ENCODE results near the gene TNFSF15. TPM values are rescaled to one million over a fixed set of nuclear protein-coding genes. Genes with fewer than 3 reads are reported as not detected.

The TNFSF15 gene
- total RNA-seq, 1 donor from 2014 or later, result 2.1 TPM

DNA sequence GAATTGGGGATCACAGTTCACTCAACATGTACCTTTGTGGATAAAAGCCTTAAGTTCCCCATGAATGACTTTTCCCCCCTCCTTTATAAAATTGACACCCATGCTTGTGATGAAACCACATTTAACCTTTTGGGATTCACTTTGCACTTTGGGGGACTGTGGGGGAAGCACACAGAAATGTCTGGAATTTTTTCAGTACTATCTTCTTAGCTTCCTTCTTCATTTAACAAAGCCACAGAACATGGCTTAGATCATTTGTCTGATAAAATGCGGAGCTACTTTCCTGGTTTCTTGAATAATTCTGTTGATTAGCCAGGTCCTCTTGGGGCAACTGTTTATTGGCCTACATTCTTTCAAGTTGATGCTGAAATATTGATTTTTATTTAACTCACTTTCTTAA lies 29.9 kb downstream of the TNFSF15 start:
- H3K27me3 Mint-ChIP-seq, result peaks cover 14% of the 10 kb centered on the region
- H3K27ac Mint-ChIP-seq, result no peak overlapping the region
- no peaks in the 10 kb centered on the region for H3K9me3 Mint-ChIP-seq (ENCODE audit: low read depth)
- no peak overlapping the region for H3K4me3 Mint-ChIP-seq (ENCODE audit: low read depth)
- no peaks in the 10 kb centered on the region for H3K36me3 Mint-ChIP-seq (ENCODE audit: insufficient read depth)
- H3K4me1 Mint-ChIP-seq (ENCODE audit: low read depth), result peaks cover 2% of the 10 kb centered on the region
- DNase-seq (ENCODE audit: low spot score, unreplicated experiment), result no peak
- TF ChIP-seq, protein P1, sequence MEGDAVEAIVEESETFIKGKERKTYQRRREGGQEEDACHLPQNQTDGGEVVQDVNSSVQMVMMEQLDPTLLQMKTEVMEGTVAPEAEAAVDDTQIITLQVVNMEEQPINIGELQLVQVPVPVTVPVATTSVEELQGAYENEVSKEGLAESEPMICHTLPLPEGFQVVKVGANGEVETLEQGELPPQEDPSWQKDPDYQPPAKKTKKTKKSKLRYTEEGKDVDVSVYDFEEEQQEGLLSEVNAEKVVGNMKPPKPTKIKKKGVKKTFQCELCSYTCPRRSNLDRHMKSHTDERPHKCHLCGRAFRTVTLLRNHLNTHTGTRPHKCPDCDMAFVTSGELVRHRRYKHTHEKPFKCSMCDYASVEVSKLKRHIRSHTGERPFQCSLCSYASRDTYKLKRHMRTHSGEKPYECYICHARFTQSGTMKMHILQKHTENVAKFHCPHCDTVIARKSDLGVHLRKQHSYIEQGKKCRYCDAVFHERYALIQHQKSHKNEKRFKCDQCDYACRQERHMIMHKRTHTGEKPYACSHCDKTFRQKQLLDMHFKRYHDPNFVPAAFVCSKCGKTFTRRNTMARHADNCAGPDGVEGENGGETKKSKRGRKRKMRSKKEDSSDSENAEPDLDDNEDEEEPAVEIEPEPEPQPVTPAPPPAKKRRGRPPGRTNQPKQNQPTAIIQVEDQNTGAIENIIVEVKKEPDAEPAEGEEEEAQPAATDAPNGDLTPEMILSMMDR (IDR thresholded peaks at IDR 0.05; ENCODE audit: unreplicated experiment), result no peak

DNA sequence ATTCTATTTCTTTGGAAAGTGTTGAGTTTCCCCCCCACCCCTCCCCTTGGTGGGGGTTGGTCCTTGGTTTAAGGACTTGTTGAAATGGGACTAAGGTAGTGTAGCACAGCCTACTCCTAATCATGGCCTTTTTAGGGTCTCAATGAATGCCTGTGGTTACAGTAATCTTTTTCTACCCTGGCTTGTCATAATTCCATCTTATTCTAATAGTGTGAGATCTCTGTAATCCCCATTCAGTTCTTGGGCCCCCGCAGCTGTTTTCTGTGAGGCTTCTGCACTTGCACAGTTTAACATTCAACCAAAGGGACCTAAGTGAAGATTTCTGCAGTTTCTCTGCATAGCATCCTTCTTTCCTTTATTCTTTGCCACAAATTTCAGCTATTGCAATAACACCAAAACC lies 30.7 kb downstream of the TNFSF15 start:
- peaks cover 2% of the 10 kb centered on the region for H3K4me1 Mint-ChIP-seq (ENCODE audit: low read depth)
- TF ChIP-seq, protein P1 (IDR thresholded peaks at IDR 0.05; ENCODE audit: unreplicated experiment), result no peak
- DNase-seq (ENCODE audit: low spot score, unreplicated experiment), result no peak
- no peaks in the 10 kb centered on the region for H3K36me3 Mint-ChIP-seq (ENCODE audit: insufficient read depth)
- no peaks in the 10 kb centered on the region for H3K9me3 Mint-ChIP-seq (ENCODE audit: low read depth)
- H3K27me3 Mint-ChIP-seq, result peaks cover 16% of the 10 kb centered on the region
- H3K4me3 Mint-ChIP-seq (ENCODE audit: low read depth), result no peak overlapping the region
- H3K27ac Mint-ChIP-seq, result no peak overlapping the region

DNA sequence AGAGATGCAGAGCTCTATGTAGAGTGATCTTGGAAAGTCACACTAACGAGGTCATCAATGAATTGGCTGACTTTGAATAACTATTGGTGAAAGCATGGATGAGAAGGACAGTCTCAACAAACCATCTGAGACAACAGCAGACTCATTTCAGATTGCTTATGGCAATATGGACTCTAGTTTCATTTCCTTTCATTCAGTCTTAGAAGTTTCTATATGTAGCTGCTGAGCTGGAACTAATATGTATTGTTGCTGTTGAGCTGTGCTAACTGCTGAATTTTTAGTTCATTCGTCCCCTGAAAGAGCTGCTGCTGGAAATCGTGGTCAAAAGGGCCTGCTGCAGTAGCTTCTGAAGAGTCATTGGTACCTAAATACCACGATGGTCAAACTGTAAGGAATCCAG lies 31.3 kb downstream of the TNFSF15 start:
- Mint-ChIP-seq H3K9me3 (ENCODE audit: low read depth) (no peaks in the 10 kb centered on the region), H3K27ac (no peak overlapping the region), H3K4me3 (ENCODE audit: low read depth) (no peak overlapping the region), H3K36me3 (ENCODE audit: insufficient read depth) (no peaks in the 10 kb centered on the region), H3K27me3 (peaks cover 16% of the 10 kb centered on the region), H3K4me1 (ENCODE audit: low read depth) (no peaks in the 10 kb centered on the region)
- no peak for DNase-seq (ENCODE audit: low spot score, unreplicated experiment)
- TF ChIP-seq, protein P1 (IDR thresholded peaks at IDR 0.05; ENCODE audit: unreplicated experiment), result no peak

DNA sequence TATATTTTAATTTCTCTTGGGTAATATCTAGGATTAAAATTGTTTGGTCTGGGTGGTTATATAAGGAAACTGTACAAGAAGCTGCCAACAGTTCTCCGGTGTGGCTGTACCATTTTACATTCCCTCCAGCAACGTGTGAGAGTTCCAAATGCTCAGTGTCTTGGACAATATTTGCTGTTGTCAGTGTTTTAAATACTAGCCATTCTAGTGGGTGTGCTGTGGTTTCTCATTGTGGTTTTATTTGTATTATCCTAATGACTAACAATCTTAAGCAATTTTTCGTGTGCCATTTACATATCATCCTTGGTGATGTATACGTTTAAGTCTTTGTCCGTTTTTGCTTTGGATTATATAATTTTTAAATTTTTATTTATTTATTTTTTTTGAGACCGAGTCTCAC lies 34.0 kb downstream of the TNFSF15 start:
- no peaks in the 10 kb centered on the region for H3K9me3 Mint-ChIP-seq (ENCODE audit: low read depth)
- DNase-seq (ENCODE audit: low spot score, unreplicated experiment), result no peak
- no peaks in the 10 kb centered on the region for H3K4me1 Mint-ChIP-seq (ENCODE audit: low read depth)
- H3K36me3 Mint-ChIP-seq (ENCODE audit: insufficient read depth), result no peaks in the 10 kb centered on the region
- peaks cover 6% of the 10 kb centered on the region for H3K27me3 Mint-ChIP-seq
- TF ChIP-seq, protein P1 (IDR thresholded peaks at IDR 0.05; ENCODE audit: unreplicated experiment), result no peak
- no peak overlapping the region for H3K4me3 Mint-ChIP-seq (ENCODE audit: low read depth)
- no peak overlapping the region for H3K27ac Mint-ChIP-seq

DNA sequence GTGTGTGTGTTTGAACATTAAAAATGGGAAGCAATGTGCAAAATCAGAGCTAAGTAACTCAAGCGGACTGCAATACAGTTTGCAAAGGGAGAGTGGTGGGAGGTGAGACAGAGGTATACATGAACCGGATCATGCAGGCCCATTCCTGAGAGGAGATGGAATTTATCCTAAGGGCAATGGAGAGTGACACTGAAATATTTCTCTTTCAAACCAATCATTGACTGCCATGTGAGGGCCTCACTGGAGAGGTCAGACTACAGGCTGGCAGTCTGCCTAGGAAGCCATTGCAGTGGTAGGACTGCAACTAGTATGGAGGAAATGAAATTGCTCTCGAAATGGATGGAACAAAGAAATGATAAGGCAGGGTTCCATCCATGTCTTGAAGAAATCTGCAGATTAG lies 34.8 kb downstream of the TNFSF15 start:
- Mint-ChIP-seq H3K4me1 (ENCODE audit: low read depth) (no peaks in the 10 kb centered on the region), H3K27ac (no peak overlapping the region), H3K36me3 (ENCODE audit: insufficient read depth) (no peaks in the 10 kb centered on the region), H3K9me3 (ENCODE audit: low read depth) (no peaks in the 10 kb centered on the region), H3K4me3 (ENCODE audit: low read depth) (no peak overlapping the region), H3K27me3 (peaks cover 7% of the 10 kb centered on the region)
- TF ChIP-seq, protein P1 (IDR thresholded peaks at IDR 0.05; ENCODE audit: unreplicated experiment), result no peak
- no peak for DNase-seq (ENCODE audit: low spot score, unreplicated experiment)

Data from progenitor cell of endocrine pancreas (in vitro differentiated cells).